ENCODE results near the gene GRIA1.
"Not testable (repeated sequence)": the region's sequence is repeated elsewhere in the genome, so short reads cannot be mapped to it uniquely, and the experiment has no call there.

The GRIA1 gene

GRCh38 chr5:153719324-153719723 lies 228.9 kb downstream of the GRIA1 start:
- no peak for DNase-seq (ENCODE audit: low spot score)

- not testable (repeated sequence) for DNase-seq (ENCODE audit: low spot score)
These were observed 232.6 kb downstream of the GRIA1 start for GRCh38 chr5:153723022-153723610.

GRCh38 chr5:153742060-153742459 lies 251.6 kb downstream of the GRIA1 start:
- DNase-seq (ENCODE audit: low spot score): no peak

GRCh38 chr5:153744751-153745150 lies 254.3 kb downstream of the GRIA1 start:
- DNase-seq (ENCODE audit: low spot score): no peak

- peak; percentile 70 for DNase-seq (ENCODE audit: low spot score)
These were observed 255.4 kb downstream of the GRIA1 start for GRCh38 chr5:153745778-153746395.

- no peak for DNase-seq (ENCODE audit: low spot score)
These were observed 256.0 kb downstream of the GRIA1 start for GRCh38 chr5:153746440-153746839.

GRCh38 chr5:153748823-153749222 lies 258.4 kb downstream of the GRIA1 start:
- no peak for DNase-seq (ENCODE audit: low spot score)

- DNase-seq (ENCODE audit: low spot score): no peak
These were observed 259.5 kb downstream of the GRIA1 start for GRCh38 chr5:153749960-153750359.

GRCh38 chr5:153751251-153751650 lies 260.8 kb downstream of the GRIA1 start:
- no peak for DNase-seq (ENCODE audit: low spot score)

GRCh38 chr5:153752890-153753289 lies 262.4 kb downstream of the GRIA1 start:
- DNase-seq (ENCODE audit: low spot score): no peak

- DNase-seq (ENCODE audit: low spot score): no peak
These were observed 263.4 kb downstream of the GRIA1 start for GRCh38 chr5:153753645-153754432.

GRCh38 chr5:153755913-153756500 lies 265.5 kb downstream of the GRIA1 start:
- no peak for DNase-seq (ENCODE audit: low spot score)

GRCh38 chr5:153756540-153756939 lies 266.1 kb downstream of the GRIA1 start:
- no peak for DNase-seq (ENCODE audit: low spot score)

GRCh38 chr5:153765987-153766386 lies 275.5 kb downstream of the GRIA1 start:
- DNase-seq (ENCODE audit: low spot score): no peak

- DNase-seq (ENCODE audit: low spot score): no peak
These were observed 277.0 kb downstream of the GRIA1 start for GRCh38 chr5:153767221-153768188.

GRCh38 chr5:153770066-153770465 lies 279.6 kb downstream of the GRIA1 start:
- no peak for DNase-seq (ENCODE audit: low spot score)

- no peak for DNase-seq (ENCODE audit: low spot score)
These were observed 284.2 kb downstream of the GRIA1 start for GRCh38 chr5:153774686-153775085.

- DNase-seq (ENCODE audit: low spot score): no peak
These were observed 285.5 kb downstream of the GRIA1 start for GRCh38 chr5:153775923-153776322.

- peak; percentile 54 for DNase-seq (ENCODE audit: low spot score)
These were observed 287.5 kb downstream of the GRIA1 start for GRCh38 chr5:153777681-153778581.

GRCh38 chr5:153779836-153780235 lies 289.4 kb downstream of the GRIA1 start:
- DNase-seq (ENCODE audit: low spot score): no peak
